GM21786 (cell line): Measurements from ENCODE around the gene DTX3.
"Not testable (repeated sequence)": the region's sequence is repeated elsewhere in the genome, so short reads cannot be mapped to it uniquely, and the experiment has no call there.

Experiments used
- ATAC-seq: cut with Tn5 transposase; IDR thresholded peaks from one replicate; pipeline ENCODE4 v1.9.1; 2021; ENCODE audit not compliant: unreplicated experiment

Gene DTX3

GRCh38 chr12:57631566-57632072 lies 27.0 kb downstream of the DTX3 start:
- no peak for ATAC-seq

GRCh38 chr12:57632073-57632957 lies 27.7 kb downstream of the DTX3 start:
- ATAC-seq = no peak

GRCh38 chr12:57632958-57633840 lies 28.6 kb downstream of the DTX3 start, which contains the start of gene B4GALNT1:
B4GALNT1 (minus strand) TSS chr12:57633201; CDS start chr12:57632132, 1,069 bp downstream.
- peak; percentile 79 for ATAC-seq

GRCh38 chr12:57636731-57637130 lies 32.1 kb downstream of the DTX3 start:
- not testable (repeated sequence) for ATAC-seq

- ATAC-seq = no peak
Observed at GRCh38 chr12:57637364-57637763, 32.7 kb downstream of the DTX3 start.

- no peak for ATAC-seq
Observed at GRCh38 chr12:57638096-57638495, 33.5 kb downstream of the DTX3 start.

- ATAC-seq = no peak
Observed at GRCh38 chr12:57640175-57641042, 35.8 kb downstream of the DTX3 start.

- no peak for ATAC-seq
Observed at GRCh38 chr12:57641699-57642442, 37.2 kb downstream of the DTX3 start.

- not testable (repeated sequence) for ATAC-seq
Observed at GRCh38 chr12:57645990-57646658, 41.5 kb downstream of the DTX3 start.

- ATAC-seq = not testable (repeated sequence)
Observed at GRCh38 chr12:57646659-57647049, 42.0 kb downstream of the DTX3 start.

GRCh38 chr12:57654042-57654441 lies 49.4 kb downstream of the DTX3 start:
- ATAC-seq = no peak

- ATAC-seq = no peak
Observed at GRCh38 chr12:57655541-57656240, 51.1 kb downstream of the DTX3 start.

- ATAC-seq = not testable (repeated sequence)
Observed at GRCh38 chr12:57656408-57656807, 51.8 kb downstream of the DTX3 start.

GRCh38 chr12:57657744-57658143 lies 53.1 kb downstream of the DTX3 start:
- no peak for ATAC-seq

GRCh38 chr12:57658890-57659289 lies 54.3 kb downstream of the DTX3 start:
- no peak for ATAC-seq
